CD14-positive monocyte (primary cell): ENCODE results near the gene SLC30A3. TPM values are rescaled to one million over a fixed set of nuclear protein-coding genes. Genes with fewer than 3 reads are reported as not detected.

ENCODE experiments used
- DNase-seq, 3 donors: peaks; one replicate each; pipeline ENCODE4 v3.0.0-alpha.2; 2011 to 2022
- H2AFZ ChIP-seq: 2 replicates; pipeline ENCODE4 v1.6.0; 2012; ENCODE audit warnings: mild to moderate bottlenecking, low read depth, low read length, inconsistent platforms; ENCODE audit not compliant: insufficient read depth, poor library complexity, severe bottlenecking
- H3K27ac ChIP-seq, 2 donors: 1 replicate in 1 of 2; 2 replicates in 1 of 2; pipeline ENCODE4 v1.5.1; 2012 to 2013; ENCODE audit warnings: low read length in 2 of 2, control low read depth in 1 of 2, inconsistent platforms in 1 of 2, low read depth in 1 of 2, mild to moderate bottlenecking in 1 of 2
- H3K27me3 ChIP-seq, 2 donors: one replicate each; pipeline versions ENCODE4 v1.6.0 to v1.6.1; 2011 to 2013; ENCODE audit warnings: low read length in 2 of 2; ENCODE audit not compliant: control insufficient read depth in 2 of 2, insufficient read depth in 2 of 2
- H3K36me3 ChIP-seq, 2 donors: replicated peaks in 1 of 2; 1 replicate in 1 of 2; 2 replicates in 1 of 2; pipeline versions ENCODE4 v1.5.1 to v1.6.1; 2012 to 2013; ENCODE audit warnings: low read length in 2 of 2, control low read depth in 1 of 2, inconsistent platforms in 1 of 2, mild to moderate bottlenecking in 1 of 2; ENCODE audit not compliant: insufficient read depth in 2 of 2, control insufficient read depth in 1 of 2
- H3K4me1 ChIP-seq, 2 donors: 1 replicate in 1 of 2; 2 replicates in 1 of 2; pipeline versions ENCODE4 v1.5.1 to v1.6.1; 2012 to 2013; ENCODE audit warnings: low read length in 2 of 2, control low read depth in 1 of 2, inconsistent platforms in 1 of 2, mild to moderate bottlenecking in 1 of 2, moderate library complexity in 1 of 2; ENCODE audit not compliant: insufficient read depth in 2 of 2, control insufficient read depth in 1 of 2
- H3K4me2 ChIP-seq: replicated peaks from 2 replicates; pipeline ENCODE3; 2012; ENCODE audit warnings: low read length, moderate library complexity, mild to moderate bottlenecking; ENCODE audit not compliant: poor library complexity, severe bottlenecking; ENCODE audit errors: extremely low read depth
- H3K4me3 ChIP-seq, 3 experiments: fragments of 200-600 bp in 1 of 3; sonication (generic) in 1 of 3; replicated peaks in 1 of 3; 1 replicate in 2 of 3; 2 replicates in 1 of 3; pipeline ENCODE4 v1.5.1; 2011 to 2013; ENCODE audit warnings: low read length in 3 of 3, mild to moderate bottlenecking in 3 of 3, control low read depth in 2 of 3, low read depth in 2 of 3, inconsistent platforms in 1 of 3, moderate library complexity in 1 of 3
- H3K79me2 ChIP-seq: 2 replicates; pipeline ENCODE4 v1.6.0; 2012; ENCODE audit warnings: mild to moderate bottlenecking, control low read depth, inconsistent platforms, low read length, moderate library complexity; ENCODE audit not compliant: insufficient read depth
- H3K9ac ChIP-seq: 2 replicates; pipeline ENCODE4 v1.6.0; 2017; ENCODE audit warnings: low read length, mild to moderate bottlenecking; ENCODE audit not compliant: insufficient read depth, poor library complexity, severe bottlenecking
- H3K9me3 ChIP-seq, 2 donors: replicated peaks in 1 of 2; 1 replicate in 1 of 2; 2 replicates in 1 of 2; pipeline versions ENCODE4 v1.5.1 to v1.6.1; 2012 to 2013; ENCODE audit warnings: low read length in 2 of 2, control low read depth in 1 of 2; ENCODE audit not compliant: control insufficient read depth in 1 of 2, insufficient read depth in 1 of 2
- H4K20me1 ChIP-seq: 2 replicates; pipeline ENCODE4 v1.6.0; 2012; ENCODE audit warnings: mild to moderate bottlenecking, low read length, control low read depth, moderate library complexity; ENCODE audit not compliant: insufficient read depth
- H3K27ac Mint-ChIP-seq, 7 donors: one replicate each; pipeline ENCODE4 v1.8.0; 2020; ENCODE audit warnings: mild to moderate bottlenecking in 7 of 7, mixed read lengths in 7 of 7, moderate library complexity in 6 of 7, inconsistent platforms in 2 of 7
- H3K27me3 Mint-ChIP-seq, 3 donors: one replicate each; pipeline ENCODE4 v1.8.0; 2021 to 2022; ENCODE audit warnings: low read depth in 3 of 3, mild to moderate bottlenecking in 3 of 3, mixed read lengths in 3 of 3, moderate library complexity in 3 of 3, inconsistent platforms in 1 of 3
- H3K36me3 Mint-ChIP-seq, 2 donors: one replicate each; pipeline ENCODE4 v1.8.0; 2020; ENCODE audit warnings: mixed read lengths in 2 of 2, inconsistent platforms in 1 of 2, mild to moderate bottlenecking in 1 of 2
- H3K4me1 Mint-ChIP-seq: one replicate; pipeline ENCODE4 v1.8.0; 2020; ENCODE audit warnings: mild to moderate bottlenecking, mixed read lengths
- H3K4me3 Mint-ChIP-seq, 2 donors: one replicate each; pipeline ENCODE4 v1.8.0; 2020; ENCODE audit warnings: mild to moderate bottlenecking in 2 of 2, mixed read lengths in 2 of 2, moderate library complexity in 1 of 2
- H3K9me3 Mint-ChIP-seq, 7 donors: one replicate each; pipeline ENCODE4 v1.8.0; 2020 to 2022; ENCODE audit warnings: mixed read lengths in 7 of 7, mild to moderate bottlenecking in 6 of 7, moderate library complexity in 6 of 7, inconsistent platforms in 2 of 7
- WGBS: methylation state at CpG from one replicate; pipeline ENCODE4 v1.1.5; 2013; ENCODE audit warnings: missing lambda C conversion rate; ENCODE audit not compliant: insufficient coverage; 5-methylcytosine and 5-hydroxymethylcytosine counted together
- intact Hi-C, 2 donors: fragments of 100-400 bp; cut with micrococcal nuclease; formaldehyde crosslinking; loops; one replicate each; pipeline versions ENCODE4 v1.15.0 to v1.15.1; 2023
- polyA plus RNA-seq, 3 donors: library from polyadenylated mRNA; depleted of rRNA in 1 of 3; unstranded in 2 of 3; stranded (reverse) in 1 of 3; fragments of 300-500 nt in 2 of 3; fragments of >200 nt in 1 of 3; fragmentation: Illumina TruSeq in 2 of 3; gene quantifications; 1 replicate in 2 of 3; 2 replicates in 1 of 3; pipeline ENCODE4 v1.2.3, GENCODE V29; 2012 to 2021
- TF ChIP-seq, protein P1 (sequence below): fragments of 200-600 bp; IDR thresholded peaks from one replicate; pipeline ENCODE4 v1.8.0; 2022; ENCODE audit warnings: antibody characterized with exemption, mild to moderate bottlenecking

Gene SLC30A3
- polyA plus RNA-seq, 3 donors, result 0.08 TPM; not detected in 2

DNA sequence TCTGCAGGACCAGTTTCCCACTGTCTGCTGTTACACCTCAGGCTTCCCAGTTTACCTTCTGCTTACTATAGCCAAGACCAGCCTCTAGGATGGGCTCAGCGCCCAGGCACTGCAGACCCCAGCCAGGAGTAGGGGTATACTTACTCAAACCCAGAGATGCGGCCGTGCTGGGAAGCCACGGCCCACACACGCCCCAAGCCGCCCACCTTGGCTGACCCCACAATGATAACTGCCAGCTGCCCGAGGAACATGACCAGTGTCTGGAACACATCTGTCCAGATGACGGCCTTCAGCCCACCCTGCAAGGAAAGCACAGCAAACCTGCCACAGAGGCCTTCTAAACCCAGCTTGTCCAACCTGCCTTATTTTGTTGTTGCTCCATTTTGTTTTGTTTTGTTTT, 57.6 kb downstream of the SLC30A3 start:
- Histone ChIP-seq H3K79me2 (no peaks in the 10 kb centered on the region), H4K20me1 (no peaks in the 10 kb centered on the region), H3K9ac (no peak overlapping the region), H3K4me2 (no peak overlapping the region), H2AFZ (no peak overlapping the region), H3K27me3 (no peaks in the 10 kb centered on the region), H3K9me3 (no peaks in the 10 kb centered on the region), H3K4me3 (no peak overlapping the region), H3K27ac (no peak overlapping the region), H3K36me3 (peaks cover 67 to 91% of the 10 kb centered on the region in 2 donors), H3K4me1 (no peaks in the 10 kb centered on the region)
- intact Hi-C loops, result no loop called here
- H3K9me3 Mint-ChIP-seq, result no peaks in the 10 kb centered on the region
- no peaks in the 10 kb centered on the region for H3K27me3 Mint-ChIP-seq
- TF ChIP-seq, protein P1, sequence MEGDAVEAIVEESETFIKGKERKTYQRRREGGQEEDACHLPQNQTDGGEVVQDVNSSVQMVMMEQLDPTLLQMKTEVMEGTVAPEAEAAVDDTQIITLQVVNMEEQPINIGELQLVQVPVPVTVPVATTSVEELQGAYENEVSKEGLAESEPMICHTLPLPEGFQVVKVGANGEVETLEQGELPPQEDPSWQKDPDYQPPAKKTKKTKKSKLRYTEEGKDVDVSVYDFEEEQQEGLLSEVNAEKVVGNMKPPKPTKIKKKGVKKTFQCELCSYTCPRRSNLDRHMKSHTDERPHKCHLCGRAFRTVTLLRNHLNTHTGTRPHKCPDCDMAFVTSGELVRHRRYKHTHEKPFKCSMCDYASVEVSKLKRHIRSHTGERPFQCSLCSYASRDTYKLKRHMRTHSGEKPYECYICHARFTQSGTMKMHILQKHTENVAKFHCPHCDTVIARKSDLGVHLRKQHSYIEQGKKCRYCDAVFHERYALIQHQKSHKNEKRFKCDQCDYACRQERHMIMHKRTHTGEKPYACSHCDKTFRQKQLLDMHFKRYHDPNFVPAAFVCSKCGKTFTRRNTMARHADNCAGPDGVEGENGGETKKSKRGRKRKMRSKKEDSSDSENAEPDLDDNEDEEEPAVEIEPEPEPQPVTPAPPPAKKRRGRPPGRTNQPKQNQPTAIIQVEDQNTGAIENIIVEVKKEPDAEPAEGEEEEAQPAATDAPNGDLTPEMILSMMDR, result no peak
- H3K36me3 Mint-ChIP-seq, result peaks cover 66 to 71% of the 10 kb centered on the region in 2 donors
- no peak overlapping the region for H3K4me3 Mint-ChIP-seq
- WGBS, result 93% methylated on average over 6 of the region's 8 CpGs
- no peak for DNase-seq
- H3K27ac Mint-ChIP-seq, result no peak overlapping the region
- no peaks in the 10 kb centered on the region for H3K4me1 Mint-ChIP-seq

DNA sequence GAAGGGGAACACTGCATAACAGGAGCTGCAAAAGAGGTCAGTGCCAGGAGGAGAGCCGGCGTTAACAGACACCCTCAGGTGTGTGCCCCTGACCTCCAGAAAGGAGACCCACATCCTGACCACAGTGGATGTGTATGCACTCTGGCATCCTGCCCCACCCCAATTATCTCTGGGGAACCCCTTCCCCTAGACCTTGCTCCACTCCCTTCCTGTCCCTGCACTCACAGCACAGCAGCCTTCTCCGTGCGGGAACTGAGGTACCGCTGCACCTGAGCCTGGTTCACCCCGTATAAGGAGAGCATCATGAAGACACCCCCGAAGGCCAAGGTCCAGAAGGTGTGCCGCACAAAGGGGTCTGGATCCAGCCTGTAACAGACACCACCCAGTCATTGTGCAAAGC, 58.3 kb downstream of the SLC30A3 start:
- H4K20me1 ChIP-seq, result no peaks in the 10 kb centered on the region
- Mint-ChIP-seq H3K27me3 (no peaks in the 10 kb centered on the region), H3K9me3 (no peaks in the 10 kb centered on the region), H3K4me1 (no peaks in the 10 kb centered on the region), H3K27ac (no peak overlapping the region), H3K36me3 (peaks cover 72 to 73% of the 10 kb centered on the region in 2 donors), H3K4me3 (no peak overlapping the region)
- TF ChIP-seq, protein P1, result no peak
- H3K9me3 ChIP-seq, result no peaks in the 10 kb centered on the region
- H3K9ac ChIP-seq, result no peak overlapping the region
- intact Hi-C loops, result no loop called here
- no peaks in the 10 kb centered on the region for H3K27me3 ChIP-seq
- no peak overlapping the region for H3K4me2 ChIP-seq
- no peak overlapping the region for H2AFZ ChIP-seq
- no peaks in the 10 kb centered on the region for H3K4me1 ChIP-seq
- H3K4me3 ChIP-seq, result no peak overlapping the region
- no peak overlapping the region for H3K27ac ChIP-seq
- no peaks in the 10 kb centered on the region for H3K79me2 ChIP-seq
- peaks cover 72 to 94% of the 10 kb centered on the region in 2 donors for H3K36me3 ChIP-seq
- DNase-seq, result no peak
- 97% methylated on average over 4 of the region's 8 CpGs for WGBS
